ENCODE measurements around the gene CLEC9A.
A peak's percentile ranks its signal among the peaks of the same experiment; 100 is the strongest.

Gene CLEC9A

DNA sequence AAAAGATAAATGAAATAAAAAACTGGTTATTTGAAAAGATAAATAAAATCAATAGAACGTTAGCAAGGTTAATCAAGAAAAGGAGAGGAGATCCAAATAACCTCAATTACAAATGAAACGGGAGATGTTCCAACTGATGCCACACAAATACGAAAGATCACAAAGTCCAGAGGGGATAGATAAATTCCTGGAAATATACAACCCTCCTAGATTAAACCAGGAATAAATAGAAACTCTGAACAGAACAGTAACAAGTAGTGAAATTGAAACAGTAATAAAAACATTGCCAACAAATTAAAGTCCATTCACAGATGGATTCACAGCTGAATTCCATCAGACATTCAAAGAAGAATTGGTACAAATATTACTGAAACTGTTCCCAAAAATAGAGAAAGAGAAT lies 55.9 kb downstream of the CLEC9A start:
- no peak overlapping the region for H3K9ac ChIP-seq
- H3K36me3 ChIP-seq = peaks cover 0 to 12% (median 0%) of the 10 kb centered on the region in 11 experiments; a peak in 1 of 22 replicates
- no peak for TF ChIP-seq Cebpa-rat (IDR thresholded peaks at IDR 0.05)
- H3K4me1 ChIP-seq = peaks cover 0 to 61% (median 7%) of the 10 kb centered on the region in 10 experiments; a peak in 11 of 20 replicates
- H4K20me1 ChIP-seq = no peaks in the 10 kb centered on the region
- H3K4me3 ChIP-seq = no peak overlapping the region
- H3K27me3 ChIP-seq = no peaks in the 10 kb centered on the region
- peaks cover 27 to 44% (median 36%) of the 10 kb centered on the region in 11 experiments for H3K9me3 ChIP-seq (replicated peaks in 1 of 11)
- H3K4me2 ChIP-seq = 0 out of 22 replicates have a peak overlapping the region, but pooled peaks of 1 of the 11 experiments have one; percentile 5
- no peak overlapping the region for H3K27ac ChIP-seq

- TF ChIP-seq Cebpa-rat (IDR thresholded peaks at IDR 0.05) = no peak
- Histone ChIP-seq H3K36me3 (peaks cover 0 to 12% (median 0%) of the 10 kb centered on the region in 11 experiments; a peak in 1 of 22 replicates), H3K4me3 (no peak overlapping the region), H3K4me1 (peaks cover 0 to 56% (median 8%) of the 10 kb centered on the region in 10 experiments; a peak in 12 of 20 replicates), H3K4me2 (peak overlapping the region in 3 of 11 experiments; percentile 6 to 67 (median 62); a peak in 4 of 22 replicates), H4K20me1 (no peaks in the 10 kb centered on the region), H3K9ac (no peak overlapping the region), H3K9me3 (replicated peaks in 1 of 11) (peaks cover 17 to 27% (median 22%) of the 10 kb centered on the region in 11 experiments), H3K27ac (no peak overlapping the region), H3K27me3 (no peaks in the 10 kb centered on the region)
Observed at GRCh38 chr12:10088031-10088430, 57.5 kb downstream of the CLEC9A start.

DNA sequence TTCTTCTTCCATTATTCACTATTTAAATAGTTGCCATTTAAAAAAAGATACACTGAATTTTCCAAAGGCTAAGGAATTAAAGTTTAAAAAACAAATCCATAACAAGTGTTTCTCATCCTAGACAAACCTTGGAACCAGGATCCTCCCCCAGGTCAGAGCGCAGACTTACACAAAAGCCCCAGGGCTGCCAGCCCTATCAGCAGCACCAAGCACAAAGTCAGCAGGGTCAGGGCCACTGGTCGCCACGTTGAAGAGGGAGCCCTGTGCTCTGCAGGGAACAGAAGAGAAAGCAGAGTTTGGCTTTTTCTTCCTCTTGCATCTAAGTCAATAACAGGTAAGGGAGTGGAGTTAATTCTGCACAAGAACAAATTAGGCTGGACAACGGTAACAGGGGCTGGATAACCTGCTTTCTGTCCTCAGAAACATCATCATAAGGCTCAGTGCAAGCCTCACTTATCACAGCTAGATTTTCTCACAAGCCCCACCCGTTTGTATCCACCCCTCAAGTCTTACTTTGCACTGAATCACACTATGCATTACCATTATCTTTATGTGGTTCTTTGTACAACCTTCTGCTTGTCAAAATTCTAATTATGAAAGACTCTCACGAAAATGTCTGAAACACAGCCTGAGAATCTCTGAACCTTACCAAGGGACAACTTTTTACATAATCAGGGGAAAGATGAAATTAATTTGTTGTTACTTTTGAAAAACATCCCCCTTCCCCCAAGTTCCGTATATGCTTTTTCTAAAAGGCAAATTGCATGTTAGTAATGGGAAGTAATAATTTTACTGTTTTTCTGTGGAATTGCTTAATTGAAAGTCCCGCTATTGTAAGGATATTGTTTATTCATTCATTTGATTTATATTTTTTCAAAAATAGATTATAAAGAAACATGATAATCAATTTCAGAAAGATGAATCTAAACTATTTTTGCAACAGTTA lies 58.7 kb downstream of the CLEC9A start:
- no peak for TF ChIP-seq Cebpa-rat (IDR thresholded peaks at IDR 0.05)

GRCh38 chr12:10094646-10095395 lies 64.3 kb downstream of the CLEC9A start:
- TF ChIP-seq Cebpa-rat (IDR thresholded peaks at IDR 0.05) = no peak
- Histone ChIP-seq H3K9ac (peak overlapping the region in 2 of 11 experiments; percentile 61 to 65; a peak in 4 of 22 replicates), H4K20me1 (no peaks in the 10 kb centered on the region), H3K4me2 (peak overlapping the region in 4 of 11 experiments; percentile 56 to 67 (median 63); a peak in 8 of 22 replicates), H3K27me3 (no peaks in the 10 kb centered on the region), H3K36me3 (peaks cover 0 to 5% (median 0%) of the 10 kb centered on the region in 11 experiments; a peak in 1 of 22 replicates), H3K4me3 (no peak overlapping the region), H3K27ac (peak overlapping the region in 3 of 11 experiments; percentile 62 to 87 (median 74); a peak in 6 of 22 replicates), H3K9me3 (replicated peaks in 1 of 11) (no peaks in the 10 kb centered on the region), H3K4me1 (peaks cover 5 to 89% (median 9%) of the 10 kb centered on the region in 10 experiments; a peak in 14 of 20 replicates)

More for the DNA sequence above, 58.7 kb downstream of the CLEC9A start:
- Histone ChIP-seq H3K9me3 (replicated peaks in 1 of 11) (peaks cover 6 to 15% (median 10%) of the 10 kb centered on the region in 11 experiments), H3K36me3 (peaks cover 0 to 7% (median 0%) of the 10 kb centered on the region in 11 experiments; a peak in 1 of 22 replicates), H3K27ac (no peak overlapping the region), H4K20me1 (no peaks in the 10 kb centered on the region), H3K4me1 (peaks cover 0 to 67% (median 9%) of the 10 kb centered on the region in 10 experiments; a peak in 12 of 20 replicates), H3K9ac (no peak overlapping the region), H3K4me2 (peak overlapping the region in 5 of 11 experiments; percentile 3 to 67 (median 29); a peak in 8 of 22 replicates), H3K27me3 (no peaks in the 10 kb centered on the region), H3K4me3 (no peak overlapping the region)

GRCh38 chr12:10095971-10096370 lies 65.5 kb downstream of the CLEC9A start:
- Histone ChIP-seq H4K20me1 (no peaks in the 10 kb centered on the region), H3K4me1 (peaks cover 0 to 87% (median 6%) of the 10 kb centered on the region in 10 experiments; a peak in 13 of 20 replicates), H3K36me3 (peaks cover 0 to 5% (median 0%) of the 10 kb centered on the region in 11 experiments; a peak in 1 of 22 replicates), H3K9me3 (replicated peaks in 1 of 11) (no peaks in the 10 kb centered on the region), H3K9ac (no peak overlapping the region), H3K4me3 (no peak overlapping the region), H3K27me3 (no peaks in the 10 kb centered on the region), H3K4me2 (peak overlapping the region in 2 of 11 experiments; percentile 67; a peak in 4 of 22 replicates), H3K27ac (peak overlapping the region in 2 of 11 experiments; percentile 74 to 87; a peak in 3 of 22 replicates)
- TF ChIP-seq Cebpa-rat (IDR thresholded peaks at IDR 0.05) = no peak

- H3K4me1 ChIP-seq = peaks cover 0 to 87% (median 6%) of the 10 kb centered on the region in 10 experiments; a peak in 13 of 20 replicates
- no peak for TF ChIP-seq Cebpa-rat (IDR thresholded peaks at IDR 0.05)
- H3K27ac ChIP-seq = peak overlapping the region in 2 of 11 experiments; percentile 23 to 42; a peak in 2 of 22 replicates
- H3K4me2 ChIP-seq = peak overlapping the region in 3 of 11 experiments; percentile 20 to 67 (median 62); a peak in 6 of 22 replicates
- H3K27me3 ChIP-seq = no peaks in the 10 kb centered on the region
- no peaks in the 10 kb centered on the region for H4K20me1 ChIP-seq
- no peak overlapping the region for H3K4me3 ChIP-seq
- H3K9ac ChIP-seq = no peak overlapping the region
- H3K36me3 ChIP-seq = peaks cover 0 to 5% (median 0%) of the 10 kb centered on the region in 11 experiments; a peak in 1 of 22 replicates
- H3K9me3 ChIP-seq (replicated peaks in 1 of 11) = no peaks in the 10 kb centered on the region
Observed at GRCh38 chr12:10097521-10097920, 67.0 kb downstream of the CLEC9A start.

DNA sequence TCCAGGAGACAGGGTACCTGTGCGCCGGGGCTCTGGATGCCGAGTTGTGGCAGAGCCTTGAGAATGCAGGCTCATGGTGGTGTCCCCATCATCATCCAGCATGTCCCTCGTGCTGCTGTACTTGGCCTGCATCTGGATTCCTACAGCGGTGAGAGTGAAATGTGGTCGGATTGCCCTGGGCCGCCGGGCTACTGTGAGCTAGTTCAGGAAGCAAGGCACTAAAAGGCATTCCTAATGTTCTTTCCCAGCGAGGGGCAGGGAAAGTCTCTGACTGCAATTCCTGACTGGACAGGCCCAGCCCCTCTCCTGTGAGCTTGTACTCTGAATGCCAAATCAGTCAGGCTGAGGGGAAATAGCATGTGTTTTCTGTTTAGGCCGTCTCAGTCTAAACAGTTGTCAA lies 68.3 kb downstream of the CLEC9A start, which contains the start of gene CLEC1A:
Gene CLEC1A (minus strand): TSS at position 195 of the 400 bp plus-strand sequence. CDS start 63 bp downstream, at position 132.
- Histone ChIP-seq H3K4me2 (peak within 1 kb of the TSS in 3 of 11 experiments; percentile 20 to 67 (median 48); a peak in 4 of 22 replicates), H3K27me3 (no peaks in the 10 kb centered on the region), H3K9me3 (replicated peaks in 1 of 11) (peaks cover 0 to 5% (median 2%) of the 10 kb centered on the region in 11 experiments; a peak in 13 of 22 replicates), H3K27ac (peak within 1 kb of the TSS in 2 of 11 experiments; percentile 7 to 42; a peak in 1 of 22 replicates), H3K9ac (no peak within 1 kb of the TSS), H4K20me1 (no peaks in the 10 kb centered on the region), H3K4me1 (peaks cover 0 to 77% (median 3%) of the 10 kb centered on the region in 10 experiments; a peak in 9 of 20 replicates), H3K36me3 (peaks cover 0 to 5% (median 0%) of the 10 kb centered on the region in 11 experiments; a peak in 1 of 22 replicates), H3K4me3 (no peak within 1 kb of the TSS)
- TF ChIP-seq Cebpa-rat (IDR thresholded peaks at IDR 0.05) = no peak

GRCh38 chr12:10101042-10101579 lies 70.6 kb downstream of the CLEC9A start:
- H4K20me1 ChIP-seq = no peaks in the 10 kb centered on the region
- peaks cover 0 to 5% (median 0%) of the 10 kb centered on the region in 11 experiments; a peak in 1 of 22 replicates for H3K36me3 ChIP-seq
- H3K9ac ChIP-seq = no peak overlapping the region
- no peak overlapping the region for H3K4me3 ChIP-seq
- H3K4me1 ChIP-seq = peaks cover 0 to 54% (median 0%) of the 10 kb centered on the region in 10 experiments; a peak in 4 of 20 replicates
- H3K4me2 ChIP-seq = peak overlapping the region in 1 of 11 experiments; percentile 2; a peak in 1 of 22 replicates
- no peaks in the 10 kb centered on the region for H3K27me3 ChIP-seq
- no peak overlapping the region for H3K27ac ChIP-seq
- no peak for TF ChIP-seq Cebpa-rat (IDR thresholded peaks at IDR 0.05)
- H3K9me3 ChIP-seq (replicated peaks in 1 of 11) = peaks cover 0 to 17% (median 13%) of the 10 kb centered on the region in 11 experiments; a peak in 18 of 22 replicates

Measured in BLaER1 treated with 17β-estradiol and CSF1 and Interleukin-3, amounts not matched to agents 10 nM and 100 nM (cell line).